Omental fat pad (tissue), 4 donors: ENCODE data around the gene C6orf58. TPM values are rescaled to one million over a fixed set of nuclear protein-coding genes. Genes with fewer than 3 reads are reported as not detected.

ENCODE experiments used
- ATAC-seq: fragments of 150-250 bp; one replicate; pipeline ENCODE4 v1.9.1; 2016; ENCODE audit warnings: mild to moderate bottlenecking, moderate library complexity; ENCODE audit not compliant: low FRiP score
- DNase-seq: peaks from one replicate; pipeline ENCODE4 v3.0.0-alpha.2; 2019; ENCODE audit warnings: low spot score
- total RNA-seq, 4 donors: library from RNA; depleted of rRNA; stranded (reverse); fragments of >200 nt; gene quantifications; one replicate each; pipeline ENCODE4 v1.1.0, GENCODE V29; 2016
- TF ChIP-seq, protein P1 (sequence below), 3 donors: fragments of 450-650 bp; IDR thresholded peaks; one replicate each; pipeline ENCODE4 v1.5.1; 2016 to 2017; ENCODE audit warnings: antibody characterized with exemption in 3 of 3, mild to moderate bottlenecking in 3 of 3, moderate library complexity in 2 of 3

C6orf58 gene
- total RNA-seq, 4 donors from 2014 or later = not detected

DNA sequence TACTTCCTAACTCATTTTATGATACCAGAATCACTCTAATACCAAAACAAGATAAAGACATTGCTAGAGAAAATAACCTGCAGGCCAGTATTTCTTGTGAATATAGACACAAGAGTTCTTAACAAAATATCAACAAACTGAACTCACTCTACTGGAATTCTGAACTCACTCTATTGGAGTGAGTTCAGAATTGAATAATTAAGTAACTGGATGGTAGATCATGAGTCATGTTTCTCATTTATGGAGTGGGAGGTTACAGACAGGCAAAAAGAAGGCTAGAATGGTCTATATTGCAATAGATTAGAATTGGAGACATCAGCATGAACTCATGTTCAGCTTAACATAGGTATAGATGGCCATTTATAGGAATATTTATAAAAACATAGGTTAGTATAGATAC is 26.6 kb upstream of the C6orf58 start:
- DNase-seq = no peak
- peak; percentile 66 for ATAC-seq
- TF ChIP-seq, protein P1, sequence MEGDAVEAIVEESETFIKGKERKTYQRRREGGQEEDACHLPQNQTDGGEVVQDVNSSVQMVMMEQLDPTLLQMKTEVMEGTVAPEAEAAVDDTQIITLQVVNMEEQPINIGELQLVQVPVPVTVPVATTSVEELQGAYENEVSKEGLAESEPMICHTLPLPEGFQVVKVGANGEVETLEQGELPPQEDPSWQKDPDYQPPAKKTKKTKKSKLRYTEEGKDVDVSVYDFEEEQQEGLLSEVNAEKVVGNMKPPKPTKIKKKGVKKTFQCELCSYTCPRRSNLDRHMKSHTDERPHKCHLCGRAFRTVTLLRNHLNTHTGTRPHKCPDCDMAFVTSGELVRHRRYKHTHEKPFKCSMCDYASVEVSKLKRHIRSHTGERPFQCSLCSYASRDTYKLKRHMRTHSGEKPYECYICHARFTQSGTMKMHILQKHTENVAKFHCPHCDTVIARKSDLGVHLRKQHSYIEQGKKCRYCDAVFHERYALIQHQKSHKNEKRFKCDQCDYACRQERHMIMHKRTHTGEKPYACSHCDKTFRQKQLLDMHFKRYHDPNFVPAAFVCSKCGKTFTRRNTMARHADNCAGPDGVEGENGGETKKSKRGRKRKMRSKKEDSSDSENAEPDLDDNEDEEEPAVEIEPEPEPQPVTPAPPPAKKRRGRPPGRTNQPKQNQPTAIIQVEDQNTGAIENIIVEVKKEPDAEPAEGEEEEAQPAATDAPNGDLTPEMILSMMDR (IDR thresholded peaks at IDR 0.05) = no peak

DNA sequence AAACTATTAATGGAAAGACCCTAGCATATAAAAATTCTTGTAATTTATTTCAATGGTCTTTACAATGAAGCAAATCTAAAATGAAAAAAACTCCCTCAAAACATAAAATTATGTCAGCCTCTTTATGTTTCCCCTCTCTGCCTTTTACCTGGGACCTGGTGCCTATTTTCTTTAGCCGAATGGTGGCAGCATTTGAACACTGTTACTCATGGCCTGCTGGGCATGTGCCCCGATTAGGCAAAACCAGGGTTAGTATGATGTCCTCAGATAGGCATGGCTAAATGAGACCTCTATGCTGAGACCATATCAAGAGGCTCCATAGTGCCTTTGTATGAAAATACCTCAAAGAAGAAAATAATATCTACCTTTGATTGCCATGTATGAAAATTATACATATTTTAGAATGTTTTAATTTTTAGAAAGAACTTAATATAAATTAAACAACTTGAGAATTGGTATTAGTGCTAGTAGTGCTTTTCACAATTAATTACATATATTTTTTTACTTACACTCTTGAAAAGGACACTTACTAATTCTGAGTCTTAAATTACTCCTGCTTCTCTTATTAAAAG is 22.5 kb upstream of the C6orf58 start:
- no peak for ATAC-seq
- TF ChIP-seq, protein P1 (IDR thresholded peaks at IDR 0.05) = no peak
- DNase-seq = no peak

DNA sequence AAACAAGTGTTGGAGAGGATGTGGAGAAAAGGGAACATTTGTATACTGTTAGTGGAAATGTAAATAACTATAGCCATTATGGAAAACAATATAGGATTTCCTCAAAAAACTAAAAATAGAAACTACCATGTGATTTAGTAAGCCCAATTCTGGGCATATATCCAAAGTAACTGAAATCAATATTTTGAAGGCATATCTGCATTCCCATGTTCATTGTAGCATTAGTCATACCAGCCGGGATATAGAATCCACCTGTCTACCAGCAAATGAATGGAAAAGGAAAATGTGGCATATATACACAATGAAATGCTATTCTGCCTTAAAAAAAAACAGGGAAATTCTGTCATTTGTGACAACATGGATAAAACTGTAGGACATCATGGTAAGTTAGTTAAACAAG is 15.3 kb upstream of the C6orf58 start:
- TF ChIP-seq, protein P1 (IDR thresholded peaks at IDR 0.05) = no peak
- DNase-seq (no peak), ATAC-seq (no peak)

- DNase-seq = no peak
- no peak for ATAC-seq
- TF ChIP-seq, protein P1 (IDR thresholded peaks at IDR 0.05) = no peak
Observed at GRCh38 chr6:127564761-127565160, 12.2 kb upstream of the C6orf58 start.

DNA sequence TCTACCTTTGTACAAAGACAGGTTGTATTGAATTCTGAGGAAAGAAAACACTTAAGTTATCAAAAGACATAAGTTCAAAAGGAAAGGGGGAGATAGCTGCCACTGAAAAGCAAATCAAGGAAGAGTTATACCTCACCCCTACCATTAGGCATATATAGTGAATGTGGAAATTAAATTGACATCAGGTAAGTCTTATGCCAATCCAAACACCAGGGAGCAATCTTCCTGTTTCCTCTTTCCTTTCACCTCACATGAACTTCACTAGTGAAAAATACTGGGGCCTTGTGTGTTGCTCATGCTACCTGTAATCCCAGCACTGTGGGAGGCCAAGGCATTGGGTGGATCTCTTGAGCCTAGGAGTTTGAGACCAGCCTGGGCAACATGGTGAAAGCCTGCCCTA is 10.9 kb upstream of the C6orf58 start:
- ATAC-seq (no peak), DNase-seq (no peak)
- TF ChIP-seq, protein P1 (IDR thresholded peaks at IDR 0.05) = no peak

GRCh38 chr6:127566651-127567050 is 10.3 kb upstream of the C6orf58 start:
- DNase-seq (no peak), ATAC-seq (no peak)
- TF ChIP-seq, protein P1 (IDR thresholded peaks at IDR 0.05) = no peak

DNA sequence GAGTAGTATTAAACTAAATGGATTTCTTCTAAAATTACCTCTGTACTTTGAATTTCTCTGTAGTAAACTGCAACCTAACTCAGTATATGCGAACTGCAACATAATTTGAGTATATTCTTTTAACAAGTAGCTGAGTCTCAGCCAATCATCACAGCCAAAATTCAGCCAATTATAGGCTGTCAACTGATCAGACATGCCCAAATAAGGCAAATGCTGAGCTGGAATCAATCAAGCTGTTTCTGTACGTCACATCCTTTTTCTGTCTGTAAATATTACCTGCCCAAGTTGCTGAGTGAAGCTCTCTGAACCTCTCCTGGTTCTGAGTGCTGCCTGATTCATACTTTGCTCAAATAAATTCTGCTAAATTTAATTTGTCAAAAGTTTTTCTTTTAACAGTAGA is 9.5 kb upstream of the C6orf58 start:
- TF ChIP-seq, protein P1 (IDR thresholded peaks at IDR 0.05) = no peak
- DNase-seq = no peak
- no peak for ATAC-seq
